Endothelial cell of umbilical vein (primary cell): ENCODE results near the gene OPRD1. TPM values are rescaled to one million over a fixed set of nuclear protein-coding genes. Genes with fewer than 3 reads are reported as not detected.

Experiments used
- BruUV-seq: library from RNA; stranded (reverse); fragments of 400-500 nt; replicated peaks from 2 replicates; lab custom pipeline; 2021; lab: Mats Ljungman, UMichigan
- CTCF ChIA-PET: fragments of 300-600, 350-600 bp; sonication (Branson Sonifier 250); formaldehyde crosslinking; loops from one replicate; lab custom pipeline; 2021; ENCODE audit warnings: antibody characterized with exemption, inconsistent platforms; lab: Charles Lee
- POLR2A ChIA-PET: fragments of 300-600, 350-600 bp; sonication (Branson Sonifier 250); formaldehyde crosslinking; loops from one replicate; lab custom pipeline; 2021; ENCODE audit warnings: antibody characterized with exemption, inconsistent platforms; lab: Charles Lee
- DNase-seq: peaks from one replicate; pipeline ENCODE4 v3.0.0-alpha.2; 2011; ENCODE audit warnings: low read depth, low spot score
- FAIRE-seq: peaks from 2 replicates; lab custom pipeline; 2011; peaks lifted over from hg19 to GRCh38; lab: Jason Lieb, UNC
- H2AFZ ChIP-seq: 2 replicates; pipeline ENCODE4 v1.6.0; 2012; ENCODE audit warnings: low read depth, low read length, control low read depth, inconsistent platforms
- H3K27ac ChIP-seq: 2 replicates; pipeline ENCODE4 v1.5.1; 2011; ENCODE audit warnings: low read depth, mild to moderate bottlenecking, control low read depth, low read length, moderate library complexity; ENCODE audit not compliant: insufficient read depth
- H3K27me3 ChIP-seq, 2 experiments: 2 replicates each; pipeline versions ENCODE4 v1.6.0 to v1.6.1; 2011; ENCODE audit warnings: low read length in 2 of 2, mixed read lengths in 1 of 2; ENCODE audit not compliant: control insufficient read depth in 2 of 2, insufficient read depth in 2 of 2
- H3K36me3 ChIP-seq, 2 experiments: 2 replicates in 1 of 2; 3 replicates in 1 of 2; pipeline ENCODE4 v1.5.1; 2011; ENCODE audit warnings: low read length in 2 of 2, mild to moderate bottlenecking in 1 of 2, moderate library complexity in 1 of 2; ENCODE audit not compliant: control insufficient read depth in 2 of 2, insufficient read depth in 2 of 2; ENCODE audit errors: extremely low read depth in 1 of 2
- H3K4me1 ChIP-seq: 3 replicates; pipeline ENCODE4 v1.5.1; 2011; ENCODE audit warnings: mild to moderate bottlenecking, low read length; ENCODE audit not compliant: control insufficient read depth, insufficient read depth; ENCODE audit errors: extremely low read depth
- H3K4me2 ChIP-seq: 2 replicates; pipeline ENCODE4 v1.6.1; 2011; ENCODE audit warnings: low read length, control low read depth, mixed read lengths; ENCODE audit not compliant: insufficient read depth
- H3K4me3 ChIP-seq, 3 experiments: fragments of 200-600 bp in 1 of 3; sonication (generic), shearing (Covaris generic) in 1 of 3; replicated peaks in 1 of 3; 2 replicates each; pipeline ENCODE4 v1.5.1; 2011 to 2016; ENCODE audit warnings: control low read depth in 3 of 3, low read length in 3 of 3, mild to moderate bottlenecking in 2 of 3, inconsistent platforms in 1 of 3, low read depth in 1 of 3, moderate library complexity in 1 of 3; ENCODE audit not compliant: insufficient read depth in 1 of 3
- H3K79me2 ChIP-seq: 2 replicates; pipeline ENCODE4 v1.6.0; 2012; ENCODE audit warnings: low read length, inconsistent platforms; ENCODE audit not compliant: control insufficient read depth, insufficient read depth
- H3K9ac ChIP-seq: replicated peaks from 2 replicates; pipeline ENCODE3; 2011; ENCODE audit warnings: low read length, control low read depth; ENCODE audit not compliant: insufficient read depth; ENCODE audit errors: extremely low read depth
- H3K9me1 ChIP-seq: replicated peaks from 3 replicates; pipeline ENCODE4 v1.6.0; 2011; ENCODE audit warnings: mild to moderate bottlenecking, low read length; ENCODE audit not compliant: control insufficient read depth, insufficient read depth; ENCODE audit errors: extremely low read depth
- H3K9me3 ChIP-seq: replicated peaks from 2 replicates; pipeline ENCODE4 v1.5.1; 2012; ENCODE audit warnings: low read length, inconsistent platforms; ENCODE audit not compliant: control insufficient read depth, insufficient read depth
- H4K20me1 ChIP-seq: replicated peaks from 2 replicates; pipeline ENCODE3; 2011; ENCODE audit warnings: mild to moderate bottlenecking, low read length; ENCODE audit not compliant: control insufficient read depth, insufficient read depth; ENCODE audit errors: extremely low read depth
- CTCF ChIP-seq, 2 donors: IDR thresholded peaks; 1 replicate in 1 of 2; 2 replicates in 1 of 2; pipeline ENCODE4 v1.5.1; 2011; ENCODE audit warnings: low read length in 2 of 2, mild to moderate bottlenecking in 2 of 2, moderate library complexity in 2 of 2, control low read depth in 1 of 2, inconsistent platforms in 1 of 2, low read depth in 1 of 2; ENCODE audit not compliant: insufficient read depth in 1 of 2; ENCODE audit errors: extremely low read depth in 1 of 2
- EZH2 ChIP-seq: IDR thresholded peaks from 2 replicates; pipeline ENCODE4 v1.6.1; 2012; ENCODE audit warnings: borderline replicate concordance, low read depth, mild to moderate bottlenecking, moderate library complexity, low read length, inconsistent platforms; ENCODE audit not compliant: severe bottlenecking
- FOS ChIP-seq: IDR thresholded peaks from 2 replicates; pipeline ENCODE4 v1.6.1; 2011; ENCODE audit warnings: mild to moderate bottlenecking, low read length, moderate library complexity, borderline replicate concordance; ENCODE audit not compliant: insufficient read depth
- GATA2 ChIP-seq: IDR thresholded peaks from 2 replicates; pipeline ENCODE4 v1.7.0; 2011; ENCODE audit warnings: low read depth, mild to moderate bottlenecking, moderate library complexity, mixed read lengths, low read length; ENCODE audit not compliant: insufficient read length, insufficient read depth
- JUN ChIP-seq: IDR thresholded peaks from 2 replicates; pipeline ENCODE4 v1.6.1; 2011; ENCODE audit warnings: borderline replicate concordance, low read depth; ENCODE audit not compliant: insufficient read length, insufficient read depth
- MAX ChIP-seq: IDR thresholded peaks from 2 replicates; pipeline ENCODE4 v1.6.1; 2011; ENCODE audit not compliant: insufficient read depth, insufficient read length
- POLR2A ChIP-seq: IDR thresholded peaks from 2 replicates; pipeline ENCODE4 v1.6.1; 2012; ENCODE audit warnings: low read depth, mild to moderate bottlenecking, control low read depth, low read length
- POLR2AphosphoS5 ChIP-seq: IDR thresholded peaks from 2 replicates; pipeline ENCODE4 v1.6.1; 2012; ENCODE audit warnings: low read depth, mild to moderate bottlenecking, control low read depth, low read length, moderate library complexity; ENCODE audit not compliant: insufficient read depth
- dilution Hi-C: fragments of 300-500 bp; cut with MboI; formaldehyde crosslinking; loops from one replicate; pipeline ENCODE4 v1.15.0; 2019; ENCODE audit warnings: low sequenced_read_pairs; ENCODE audit not compliant: extremely low pct_ligation_motif_present
- intact Hi-C: fragments of 100-400 bp; cut with micrococcal nuclease; formaldehyde crosslinking; loops from one replicate; pipeline ENCODE4 v1.10.0; 2022
- polyA plus RNA-seq, 4 experiments: library from polyadenylated mRNA; depleted of rRNA in 3 of 4; stranded (reverse) in 3 of 4; unstranded in 1 of 4; fragments of >200 nt; gene quantifications; 2 replicates each; pipeline versions ENCODE4 v1.2.1 to v1.2.3, GENCODE V29; 2011 to 2012; ENCODE audit warnings: missing spikeins in 1 of 4
- total RNA-seq: library from RNA; stranded (reverse); gene quantifications from 2 replicates; pipeline ENCODE4 v1.2.3, GENCODE V29; 2021

The OPRD1 gene
- total and polyA plus RNA-seq, 2 donors (not counting 3 experiments of a cell fraction or from before 2014, with no cell fraction given) = not detected

- Histone ChIP-seq H2AFZ (no peak overlapping the region), H3K9ac (no peak overlapping the region), H3K27me3 (peaks cover 36 to 44% of the 10 kb centered on the region in 2 experiments), H3K27ac (no peak overlapping the region), H3K4me3 (no peak overlapping the region), H3K4me1 (no peaks in the 10 kb centered on the region), H3K9me3 (no peaks in the 10 kb centered on the region), H3K79me2 (no peaks in the 10 kb centered on the region), H3K9me1 (no peaks in the 10 kb centered on the region), H4K20me1 (no peaks in the 10 kb centered on the region), H3K4me2 (no peak overlapping the region), H3K36me3 (no peaks in the 10 kb centered on the region)
- ChIA-PET POLR2A (no interaction called here), CTCF (interaction anchor here (0.5 kb wide), 1 partner anchor 96 kb away, joined by 3 read pairs; no protein-coding TSS in a partner anchor)
- dilution Hi-C loops (no loop called here), intact Hi-C loops (no loop called here)
- BruUV-seq = no TSS peak
- no peak for DNase-seq
- TF ChIP-seq MAX (no peak), FOS (no peak), POLR2A (no peak), JUN (no peak), CTCF (IDR thresholded peaks at IDR 0.05; ENCODE audit: extremely low read depth in 1 of 2, insufficient read depth in 1 of 2, low read depth in 1 of 2, low read length in 2 of 2) (no peak), EZH2 (no peak), POLR2AphosphoS5 (no peak), GATA2 (no peak)
- no peak for FAIRE-seq
Observed at GRCh38 chr1:28812669-28813468, 899 bp downstream of the OPRD1 start.
